SU-DHL-6 (cell line): Measurements from ENCODE around the gene ATP13A2.

Source experiments
- CTCF ChIP-seq: fragments of 200-600 bp; sonication (generic); IDR thresholded peaks from one replicate; pipeline ENCODE4 v1.5.1; 2017; ENCODE audit warnings: antibody characterized with exemption, mild to moderate bottlenecking, low read length, moderate library complexity; ENCODE audit not compliant: insufficient read depth, poor library complexity, severe bottlenecking
- EZH2phosphoT487 ChIP-seq: fragments of 200-600 bp; sonication (generic), shearing (Covaris generic); conservative IDR thresholded peaks from 2 replicates; pipeline ENCODE4 v1.6.1; 2018; ENCODE audit warnings: mild to moderate bottlenecking, antibody characterized with exemption, low read length, moderate library complexity, mixed read lengths

DNA sequence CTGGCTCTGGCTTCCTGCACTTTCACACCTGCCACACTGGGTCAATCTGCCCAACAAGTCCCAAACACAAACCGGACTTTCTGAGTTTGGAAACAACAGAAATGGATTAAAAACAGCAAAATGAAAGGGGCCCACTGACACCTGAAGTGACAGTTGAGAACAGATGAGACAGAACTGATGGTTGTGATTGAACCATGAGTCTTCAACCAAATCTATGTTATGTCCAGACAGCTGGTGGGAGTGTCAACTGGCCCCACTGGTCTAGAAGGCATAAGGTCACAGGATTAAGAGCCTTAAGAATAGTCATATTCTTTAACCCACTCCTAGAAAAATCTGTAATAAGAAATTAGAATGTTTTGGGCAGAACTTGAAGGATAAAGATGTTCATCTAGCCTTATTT lies 13.0 kb upstream of the ATP13A2 start:
- no peak for TF ChIP-seq CTCF
- TF ChIP-seq EZH2phosphoT487, result no peak
